Motor neuron (in vitro differentiated cells): Measurements from ENCODE around the gene TSPEAR. TPM values are rescaled to one million over a fixed set of nuclear protein-coding genes. Genes with fewer than 3 reads are reported as not detected.
"Not testable (repeated sequence)": the region's sequence is repeated elsewhere in the genome, so short reads cannot be mapped to it uniquely, and the experiment has no call there.

Experiments used
- ATAC-seq, 8 experiments: fragments of 200-7000 bp; cut with Tn5 transposase; replicated peaks in 6 of 8; 2 replicates each; pipeline ENCODE4 v1.8.0; 2021; ENCODE audit warnings: mild to moderate bottlenecking in 8 of 8, moderate library complexity in 8 of 8
- H3K27ac ChIP-seq, 2 donors: fragments of 250-450 bp; sonication (Bioruptor Pico); 2 replicates each; pipeline ENCODE4 v1.9.0; 2021; ENCODE audit warnings: antibody characterized with exemption in 2 of 2, mild to moderate bottlenecking in 2 of 2, moderate library complexity in 1 of 2
- H3K4me1 ChIP-seq, 2 donors: fragments of 250-450 bp; sonication (Bioruptor Pico); replicated peaks in 1 of 2; 2 replicates each; pipeline ENCODE4 v1.6.1; 2021; ENCODE audit warnings: antibody characterized with exemption in 2 of 2, mild to moderate bottlenecking in 2 of 2, moderate library complexity in 1 of 2
- H3K4me3 ChIP-seq, 5 donors: fragments of 250-450 bp; sonication (Bioruptor Pico); 2 replicates each; pipeline ENCODE4 v1.9.0; 2021; ENCODE audit warnings: antibody characterized with exemption in 5 of 5, mild to moderate bottlenecking in 5 of 5, moderate library complexity in 4 of 5
- WGBS, 10 experiments: fragments of 450-650 bp; shearing (Covaris generic); methylation state at CpG; one replicate each; pipeline ENCODE4 v1.0.0; 2022; 5-methylcytosine and 5-hydroxymethylcytosine counted together
- in situ Hi-C, 9 experiments: fragments of 400-800 bp; cut with MboI; loops; one replicate each; pipeline ENCODE4 v1.15.0; 2021; ENCODE audit warnings: low sequenced_read_pairs in 9 of 9, low pct_unique_long_range_greater_than_20kb in 2 of 9; ENCODE audit not compliant: unreplicated experiment in 9 of 9
- total RNA-seq, 8 experiments: library from RNA; unstranded; fragments of 300-600 nt; gene quantifications; 2 replicates each; pipeline versions ENCODE4 v1.2.3 to v1.2.4, GENCODE V29; 2022

Gene TSPEAR
- total RNA-seq, 8 experiments from 2014 or later = 0.21 to 0.66 (median 0.31) TPM; not detected in 1

DNA sequence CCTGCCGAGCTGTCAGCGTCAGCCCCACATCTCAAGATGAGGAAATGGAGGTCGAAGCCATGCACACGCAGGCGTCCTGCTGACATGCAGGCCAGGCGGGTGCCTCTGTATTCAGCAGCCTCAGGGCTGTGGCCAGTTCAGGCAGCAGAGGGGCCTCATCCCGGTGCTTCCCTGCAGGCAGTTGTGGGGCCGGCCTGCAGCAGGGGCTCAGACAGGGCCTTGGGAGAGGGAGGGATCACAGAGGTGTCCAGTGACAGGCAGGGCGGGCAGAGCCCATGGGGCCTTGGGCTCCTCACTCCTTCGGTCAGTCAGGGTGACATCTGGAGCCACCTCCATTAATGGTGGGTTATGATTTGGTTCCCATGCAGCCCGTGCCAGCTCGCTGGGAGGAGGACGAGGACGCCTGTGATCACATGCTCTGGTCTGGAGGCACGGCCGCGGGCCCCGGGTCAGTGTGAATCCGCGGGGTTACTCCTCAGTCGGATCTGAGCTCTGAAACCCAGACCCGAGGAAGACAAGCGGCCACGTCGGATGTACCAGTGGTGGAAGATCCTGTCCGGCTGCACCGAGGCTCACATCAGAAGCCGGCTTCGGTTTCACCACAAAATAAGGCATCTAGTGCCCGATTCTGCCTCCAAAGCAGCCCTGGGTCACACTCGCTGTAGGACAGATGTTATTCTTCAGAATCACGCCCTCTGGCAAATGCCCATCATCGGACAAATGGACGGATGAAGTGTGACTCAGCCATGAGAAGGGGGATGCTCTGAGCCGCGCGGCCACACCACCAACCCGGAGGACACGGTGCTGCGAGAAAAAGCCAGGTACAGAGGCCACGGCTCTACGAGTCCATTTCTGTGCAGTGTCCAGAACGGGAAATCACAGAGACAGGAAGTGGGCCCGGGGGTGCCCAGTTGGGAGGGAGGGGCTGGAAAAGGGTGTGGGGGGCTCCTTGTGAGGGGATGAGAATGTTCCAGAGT lies 204.8 kb downstream of the TSPEAR start:
- in situ Hi-C loops = loop anchor here in 4 of 9 experiments (25.0 kb wide), 1 partner anchor 281 kb away; no protein-coding TSS in a partner anchor
- ATAC-seq = peak in 5 of 8 experiments; percentile 24 to 59 (median 39)
- 0 to 100% (median 64%) methylated on average over 1 to 6 of the region's 44 CpGs; no CpG with 5 or more reads in 3 of the 10 experiments for WGBS, 10 experiments
- Histone ChIP-seq H3K4me3 (no peak overlapping the region), H3K4me1 (peaks cover 6 to 8% of the 10 kb centered on the region in 2 donors), H3K27ac (no peak overlapping the region)

- Histone ChIP-seq H3K4me3 (no peak overlapping the region), H3K27ac (no peak overlapping the region), H3K4me1 (peaks cover 6 to 8% of the 10 kb centered on the region in 2 donors)
- ATAC-seq = peak in 5 of 8 experiments; percentile 19 to 57 (median 24)
- 0 to 100% (median 61%) methylated on average over 1 to 4 of the region's 16 CpGs; no CpG with 5 or more reads in 1 of the 10 experiments for WGBS, 10 experiments
- in situ Hi-C loops = loop anchor here in 4 of 9 experiments (25.0 kb wide), 1 partner anchor 282 kb away; no protein-coding TSS in a partner anchor
Observed at GRCh38 chr21:44505673-44506278, 205.6 kb downstream of the TSPEAR start.

DNA sequence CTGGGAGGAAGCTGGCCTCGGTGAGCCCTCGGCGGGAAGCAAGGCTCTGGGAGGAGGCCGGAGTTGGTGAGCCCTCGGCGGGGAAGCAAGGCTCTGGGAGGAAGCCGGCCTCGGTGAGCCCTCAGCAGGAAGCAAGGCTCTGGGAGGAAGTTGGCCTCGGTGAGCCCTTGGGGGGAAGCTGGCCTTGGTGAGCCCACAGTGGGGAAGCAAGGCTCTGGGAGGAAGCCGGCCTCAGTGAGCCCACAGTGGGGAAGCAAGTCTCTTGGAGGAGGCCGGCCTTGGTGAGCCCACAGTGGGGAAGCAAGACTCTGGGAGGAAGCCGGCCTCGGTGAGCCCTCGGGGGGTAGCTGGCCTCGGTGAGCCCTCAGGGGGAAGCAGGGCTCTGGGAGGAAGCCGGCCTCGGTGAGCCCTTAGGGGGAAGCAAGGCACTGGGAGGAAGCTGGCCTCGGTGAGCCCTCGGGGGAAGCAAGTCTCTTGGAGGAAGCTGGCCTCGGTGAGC lies 207.4 kb downstream of the TSPEAR start:
- Histone ChIP-seq H3K4me3 (no peak overlapping the region), H3K4me1 (peaks cover 6 to 8% of the 10 kb centered on the region in 2 donors), H3K27ac (no peak overlapping the region)
- in situ Hi-C loops = loop anchor here in 4 of 9 experiments (25.0 kb wide), 1 partner anchor 283 kb away; no protein-coding TSS in a partner anchor
- 50 to 93% (median 80%) methylated on average over 2 to 7 of the region's 20 CpGs; no CpG with 5 or more reads in 5 of the 10 experiments for WGBS, 10 experiments
- ATAC-seq = no peak

DNA sequence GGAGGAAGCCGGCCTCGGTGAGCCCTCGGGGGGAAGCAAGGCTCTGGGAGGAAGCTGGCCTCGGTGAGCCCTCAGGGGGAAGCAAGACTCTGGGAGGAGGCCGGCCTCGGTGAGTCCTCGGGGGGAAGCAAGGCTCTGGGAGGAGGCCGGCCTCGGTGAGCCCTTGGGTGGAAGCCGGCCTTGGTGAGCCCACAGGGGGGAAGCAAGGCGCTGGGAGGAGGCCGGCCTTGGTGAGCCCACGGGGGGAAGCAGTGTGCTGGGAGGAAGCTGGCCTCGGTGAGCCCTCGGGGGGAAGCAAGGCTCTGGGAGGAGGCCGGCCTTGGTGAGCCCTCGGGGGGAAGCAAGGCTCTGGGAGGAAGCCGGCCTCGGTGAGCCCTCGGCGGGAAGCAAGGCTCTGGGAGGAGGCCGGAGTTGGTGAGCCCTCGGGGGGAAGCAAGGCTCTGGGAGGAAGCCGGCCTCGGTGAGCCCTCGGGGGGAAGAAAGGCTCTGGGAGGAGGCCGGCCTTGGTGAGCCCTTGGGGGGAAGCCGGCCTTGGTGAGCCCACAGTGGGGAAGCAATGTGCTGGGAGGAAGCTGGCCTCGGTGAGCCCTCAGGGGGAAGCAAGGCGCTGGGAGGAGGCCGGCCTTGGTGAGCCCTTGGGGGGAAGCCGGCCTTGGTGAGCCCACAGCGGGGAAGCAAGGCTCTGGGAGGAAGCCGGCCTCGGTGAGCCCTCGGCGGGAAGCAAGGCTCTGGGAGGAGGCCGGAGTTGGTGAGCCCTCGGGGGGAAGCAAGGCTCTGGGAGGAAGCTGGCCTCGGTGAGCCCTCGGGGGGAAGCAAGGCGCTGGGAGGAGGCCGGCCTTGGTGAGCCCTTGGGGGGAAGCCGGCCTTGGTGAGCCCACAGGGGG lies 208.1 kb downstream of the TSPEAR start:
- ATAC-seq, H3K4me1 ChIP-seq, H3K27ac ChIP-seq, H3K4me3 ChIP-seq: not testable (repeated sequence)
- in situ Hi-C loops = loop anchor here in 4 of 9 experiments (25.0 kb wide), 1 partner anchor 284 kb away; no protein-coding TSS in a partner anchor
- 80 to 85% methylated on average over 1 to 4 of the region's 44 CpGs; no CpG with 5 or more reads in 8 of the 10 experiments for WGBS, 10 experiments

- Histone ChIP-seq H3K4me3 (no peak overlapping the region), H3K27ac (no peak overlapping the region), H3K4me1 (peaks cover 15 to 16% of the 10 kb centered on the region in 2 donors)
- in situ Hi-C loops = loop anchor here in 4 of 9 experiments (25.0 kb wide), 1 partner anchor 285 kb away; no protein-coding TSS in a partner anchor
- no peak for ATAC-seq
- WGBS, 10 experiments = 50 to 100% (median 89%) methylated on average over 1 to 14 of the region's 27 CpGs; no CpG with 5 or more reads in 1 of the 10 experiments
Observed at GRCh38 chr21:44502171-44502958, 209.0 kb downstream of the TSPEAR start.

DNA sequence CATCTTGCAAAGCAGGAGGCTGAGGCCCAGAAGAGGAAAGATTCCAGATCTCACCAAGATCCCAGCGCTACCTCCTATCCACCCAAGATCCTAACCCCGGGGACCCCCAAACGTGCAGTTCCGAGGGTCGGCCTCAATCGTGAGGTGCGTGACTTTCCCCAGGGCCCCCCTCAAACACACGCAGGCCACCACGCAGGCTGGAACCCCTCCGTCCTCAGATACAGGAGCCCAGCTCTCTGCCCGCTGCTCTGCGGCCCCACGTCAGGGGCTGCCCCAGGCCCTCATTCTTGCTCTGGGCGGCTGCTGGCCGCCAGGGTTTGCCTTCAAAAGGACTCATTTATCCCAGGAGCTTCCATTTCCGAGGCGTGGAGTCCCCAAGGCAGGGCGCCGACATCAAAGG lies 211.3 kb downstream of the TSPEAR start:
- no peak for ATAC-seq
- Histone ChIP-seq H3K4me3 (no peak overlapping the region), H3K27ac (no peak overlapping the region), H3K4me1 (peaks cover 23 to 27% of the 10 kb centered on the region in 2 donors)
- in situ Hi-C loops = loop anchor here in 4 of 9 experiments (25.0 kb wide), 1 partner anchor 287 kb away; no protein-coding TSS in a partner anchor
- WGBS, 10 experiments = 0 to 95% (median 85%) methylated on average over 1 to 11 of the region's 19 CpGs; no CpG with 5 or more reads in 4 of the 10 experiments

- in situ Hi-C loops = loop anchor here in 5 of 9 experiments (25.0 kb wide), 1 partner anchor 288 kb away; no protein-coding TSS in a partner anchor
- WGBS, 10 experiments = 60 to 98% (median 93%) methylated on average over 2 to 9 of the region's 23 CpGs; no CpG with 5 or more reads in 7 of the 10 experiments
- H3K27ac ChIP-seq = no peak overlapping the region
- H3K4me1 ChIP-seq = peaks cover 23 to 27% of the 10 kb centered on the region in 2 donors
- ATAC-seq = peak in 2 of 8 experiments; percentile 6 to 15
- no peak overlapping the region for H3K4me3 ChIP-seq
Observed at GRCh38 chr21:44499631-44500030, 211.7 kb downstream of the TSPEAR start.

DNA sequence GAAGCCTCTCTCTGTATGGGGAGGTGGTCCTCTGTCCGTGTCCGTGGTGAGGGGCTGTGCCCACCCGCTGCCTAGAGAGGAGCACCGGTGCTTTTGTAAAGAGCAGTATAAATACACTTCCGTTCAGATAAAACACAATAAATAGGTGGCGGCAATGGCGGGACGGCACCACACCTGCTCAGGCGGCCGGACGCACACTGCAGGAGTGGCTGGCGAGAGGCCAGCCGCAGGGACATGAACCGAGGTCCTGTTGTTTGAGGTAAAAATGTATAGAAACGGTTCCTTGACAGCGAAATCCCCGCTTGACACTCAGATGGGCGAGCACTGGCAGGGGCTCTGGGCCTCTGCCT lies 212.2 kb downstream of the TSPEAR start:
- Histone ChIP-seq H3K4me3 (no peak overlapping the region), H3K4me1 (peaks cover 23 to 27% of the 10 kb centered on the region in 2 donors), H3K27ac (no peak overlapping the region)
- in situ Hi-C loops = loop anchor here in 1 of 9 experiments (25.0 kb wide), 1 partner anchor 288 kb away; no protein-coding TSS in a partner anchor
- peak in 1 of 8 experiments; percentile 9 for ATAC-seq
- WGBS, 10 experiments = 0 to 100% (median 60%) methylated on average over 1 to 2 of the region's 18 CpGs; no CpG with 5 or more reads in 6 of the 10 experiments

GRCh38 chr21:44498280-44499210 lies 212.8 kb downstream of the TSPEAR start:
- H3K4me1 ChIP-seq = peaks cover 23 to 27% of the 10 kb centered on the region in 2 donors
- H3K4me3 ChIP-seq = no peak overlapping the region
- in situ Hi-C loops = loop anchor here in 1 of 9 experiments (25.0 kb wide), 1 partner anchor 289 kb away; no protein-coding TSS in a partner anchor
- WGBS, 10 experiments = 53 to 100% (median 81%) methylated on average over 1 to 11 of the region's 27 CpGs; no CpG with 5 or more reads in 3 of the 10 experiments
- ATAC-seq = peak in 2 of 8 experiments; percentile 23 to 54
- H3K27ac ChIP-seq = no peak overlapping the region

DNA sequence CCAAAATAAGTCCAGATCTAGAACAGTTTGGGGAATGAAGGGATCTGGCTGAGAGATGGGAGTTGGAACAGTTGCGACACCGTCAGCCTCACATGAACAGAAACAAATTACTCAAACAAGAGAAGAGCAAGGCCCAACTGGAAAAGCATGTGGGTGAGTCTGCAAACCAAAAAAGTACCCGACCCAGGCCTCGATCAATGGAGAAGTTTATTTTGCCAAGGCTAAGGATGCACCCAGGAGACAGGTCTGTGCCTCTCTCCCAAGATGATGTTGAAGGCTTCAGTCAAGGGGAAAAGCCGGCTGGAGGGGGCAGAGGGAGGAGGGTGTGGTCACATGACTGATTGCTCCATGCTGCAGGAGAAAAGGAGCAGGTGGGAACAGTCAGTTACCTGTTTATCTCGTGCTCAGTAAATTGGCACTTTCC lies 213.7 kb downstream of the TSPEAR start:
- Histone ChIP-seq H3K4me3 (no peak overlapping the region), H3K27ac (peak overlapping the region in 1 of 2 donors; percentile 57), H3K4me1 (peaks cover 23 to 27% of the 10 kb centered on the region in 2 donors)
- 0 to 80% (median 40%) methylated on average over 1 to 4 of the region's 6 CpGs; no CpG with 5 or more reads in 3 of the 10 experiments for WGBS, 10 experiments
- ATAC-seq = peak in 1 of 8 experiments; percentile 22
- in situ Hi-C loops = loop anchor here in 1 of 9 experiments (25.0 kb wide), 1 partner anchor 290 kb away; no protein-coding TSS in a partner anchor
